Esophagus squamous epithelium (tissue), 4 donors: Measurements from ENCODE around the gene SNTB2.

Experiments
- CTCF ChIP-seq, 6 experiments: fragments of 450-650 bp in 4 of 6; fragments of 200-600 bp in 2 of 6; sonication (generic) in 2 of 6; IDR thresholded peaks; one replicate each; pipeline ENCODE4 v1.5.1; 2016 to 2019; ENCODE audit warnings: antibody characterized with exemption in 6 of 6, mild to moderate bottlenecking in 4 of 6, moderate library complexity in 4 of 6
- POLR2A ChIP-seq, 4 donors: fragments of 450-650 bp; IDR thresholded peaks; one replicate each; pipeline ENCODE4 v1.6.1; 2017; ENCODE audit warnings: antibody characterized with exemption in 4 of 4, mild to moderate bottlenecking in 4 of 4, moderate library complexity in 3 of 4

DNA sequence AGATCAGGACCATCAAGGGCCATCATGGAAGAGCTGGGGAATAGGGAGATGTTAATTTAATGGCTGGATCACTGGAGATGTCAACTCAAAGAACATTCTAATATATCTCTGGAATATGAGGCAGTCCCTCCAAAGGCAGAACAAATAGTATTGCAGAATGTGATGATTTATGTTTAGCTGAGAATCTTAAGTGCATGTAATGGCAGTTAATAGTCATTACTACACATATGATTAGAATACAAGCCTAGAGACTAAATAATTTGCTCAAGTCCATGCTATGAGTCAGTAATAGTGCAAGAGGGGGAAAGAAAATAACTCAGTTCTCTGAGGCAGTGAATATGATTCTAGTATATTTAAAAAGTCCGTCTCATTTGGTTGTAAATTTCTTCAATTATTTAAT, 32.3 kb downstream of the SNTB2 start:
- no peak for TF ChIP-seq POLR2A (IDR thresholded peaks at IDR 0.05)
- no peak for TF ChIP-seq CTCF (IDR thresholded peaks at IDR 0.05)
